ENCODE measurements around the gene TNIK.

GRCh38 chr3:171461525-171461917 lies 1.3 kb upstream of the TNIK start:
- TF ChIP-seq CTCF (conservative IDR thresholded peaks at IDR 0.05; ENCODE audit: low read depth in 2 of 2) (no peak), EZH2 (IDR thresholded peaks at IDR 0.05; ENCODE audit: low read depth, unreplicated experiment) (no peak), JUNB (IDR thresholded peaks at IDR 0.05; ENCODE audit: unreplicated experiment) (no peak), POLR2AphosphoS5 (IDR thresholded peaks at IDR 0.05; ENCODE audit: low read depth) (no peak), REST (IDR thresholded peaks at IDR 0.05; ENCODE audit: unreplicated experiment) (no peak), ZNF114 (CRISPR knock-in tag; IDR thresholded peaks at IDR 0.05) (no peak), EZH2phosphoT487 (IDR thresholded peaks at IDR 0.05; ENCODE audit: unreplicated experiment) (no peak), ZNF331 (CRISPR knock-in tag; IDR thresholded peaks at IDR 0.05; ENCODE audit: low read depth) (no peak), NANOG (IDR thresholded peaks at IDR 0.05; ENCODE audit: borderline replicate concordance) (no peak), ZNF462 (CRISPR knock-in tag; IDR thresholded peaks at IDR 0.05) (no peak)
